ENCODE results near the gene CNP.

The CNP gene

DNA sequence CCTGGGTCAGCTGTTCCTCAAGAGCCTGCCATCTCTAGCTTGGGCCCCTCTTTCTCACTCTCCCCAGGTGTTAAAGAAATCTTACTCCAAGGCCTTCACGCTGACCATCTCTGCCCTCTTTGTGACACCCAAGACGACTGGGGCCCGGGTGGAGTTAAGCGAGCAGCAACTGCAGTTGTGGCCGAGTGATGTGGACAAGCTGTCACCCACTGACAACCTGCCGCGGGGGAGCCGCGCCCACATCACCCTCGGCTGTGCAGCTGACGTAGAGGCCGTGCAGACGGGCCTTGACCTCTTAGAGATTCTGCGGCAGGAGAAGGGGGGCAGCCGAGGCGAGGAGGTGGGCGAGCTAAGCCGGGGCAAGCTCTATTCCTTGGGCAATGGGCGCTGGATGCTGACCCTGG lies 6.8 kb downstream of the CNP start:
- no peak for DNase-seq (ENCODE audit: low read depth)

DNA sequence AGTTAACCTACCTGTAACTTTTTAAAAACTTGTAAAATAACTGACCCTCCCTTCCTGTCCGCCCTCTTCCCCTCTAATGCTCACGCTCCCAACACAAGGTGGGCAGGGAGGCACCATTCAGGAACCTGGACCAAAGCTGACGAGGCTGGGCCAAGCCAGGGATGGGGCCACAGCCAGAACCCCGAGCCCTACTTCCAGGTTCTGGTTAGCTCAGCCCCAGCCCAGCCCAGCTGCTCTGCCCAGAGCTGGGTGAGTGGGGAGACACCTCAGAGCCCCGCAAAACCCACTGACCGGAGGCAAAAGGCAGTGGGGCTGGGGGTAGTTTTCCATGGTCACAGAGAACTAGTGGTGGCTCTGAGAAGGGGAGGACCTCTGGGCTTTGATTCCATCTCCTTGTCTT lies 7.4 kb downstream of the CNP start:
- DNase-seq (ENCODE audit: low read depth): no peak

DNA sequence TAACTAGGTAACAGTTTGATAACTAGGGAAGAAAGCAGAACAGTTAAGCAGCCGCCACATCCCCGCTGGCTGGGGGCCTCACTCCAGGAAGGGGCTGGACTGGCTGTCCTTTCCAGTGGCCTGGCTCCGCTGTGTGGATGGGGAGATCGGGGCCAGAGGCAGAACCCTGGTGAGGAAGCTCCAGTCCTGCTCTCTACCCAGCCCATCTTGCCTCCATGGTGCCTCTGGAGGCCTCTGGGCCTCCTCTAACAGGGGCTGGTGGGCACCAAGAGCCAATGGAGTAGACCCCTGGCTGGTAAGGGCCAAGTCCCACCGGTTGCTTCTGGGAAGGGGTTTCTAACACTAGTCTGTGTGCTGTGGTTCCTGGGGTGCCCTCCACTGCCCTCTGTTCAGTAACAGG lies 8.1 kb downstream of the CNP start:
- no peak for DNase-seq (ENCODE audit: low read depth)

DNA sequence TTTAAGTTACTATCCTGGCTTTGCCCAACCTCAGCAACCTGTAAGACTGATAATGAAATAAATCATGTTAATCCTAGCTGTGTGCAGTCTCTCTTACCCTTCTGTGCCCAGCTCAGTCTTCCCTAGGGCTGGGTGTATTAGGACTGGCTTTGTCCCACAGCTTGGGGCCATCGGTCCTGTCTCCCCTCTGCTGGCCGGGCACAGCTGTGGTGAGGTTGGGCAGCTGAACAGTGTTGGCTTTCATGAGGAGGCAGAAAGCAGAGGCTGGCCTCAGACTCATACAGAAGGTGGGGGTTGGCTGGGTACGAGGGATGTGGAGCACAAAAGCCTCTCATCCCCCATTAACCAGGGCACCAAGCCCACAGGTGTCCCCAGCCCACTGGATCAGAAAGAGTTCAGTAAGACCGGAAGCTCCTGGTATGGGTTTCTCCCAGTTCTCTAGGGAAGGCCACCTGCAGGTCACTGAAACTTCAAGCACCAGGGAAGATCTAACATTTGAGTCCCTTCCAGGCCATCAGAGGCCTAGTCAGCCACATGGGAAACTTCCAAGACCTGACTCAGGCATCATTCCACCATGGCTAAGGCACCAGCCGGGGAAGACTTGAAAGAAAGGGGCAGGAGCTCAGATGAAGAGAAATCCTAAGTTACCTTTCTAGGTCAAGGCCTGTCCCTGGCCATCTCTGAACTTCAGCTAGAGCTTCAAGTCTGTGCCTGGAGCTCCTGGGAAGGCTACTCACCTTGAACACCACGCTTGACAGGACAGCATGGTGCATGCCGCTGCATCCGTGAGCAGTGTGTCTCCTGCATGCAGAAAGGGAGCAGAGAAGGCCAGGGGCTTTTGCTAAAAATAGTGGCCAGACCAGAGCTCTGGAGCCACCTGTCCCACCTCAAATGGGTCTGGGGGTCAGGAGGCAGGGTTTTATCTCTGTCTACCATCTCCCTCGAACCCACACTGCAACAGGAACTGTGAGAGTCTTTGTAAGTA lies 8.8 kb downstream of the CNP start:
- DNase-seq (ENCODE audit: low read depth): no peak

DNA sequence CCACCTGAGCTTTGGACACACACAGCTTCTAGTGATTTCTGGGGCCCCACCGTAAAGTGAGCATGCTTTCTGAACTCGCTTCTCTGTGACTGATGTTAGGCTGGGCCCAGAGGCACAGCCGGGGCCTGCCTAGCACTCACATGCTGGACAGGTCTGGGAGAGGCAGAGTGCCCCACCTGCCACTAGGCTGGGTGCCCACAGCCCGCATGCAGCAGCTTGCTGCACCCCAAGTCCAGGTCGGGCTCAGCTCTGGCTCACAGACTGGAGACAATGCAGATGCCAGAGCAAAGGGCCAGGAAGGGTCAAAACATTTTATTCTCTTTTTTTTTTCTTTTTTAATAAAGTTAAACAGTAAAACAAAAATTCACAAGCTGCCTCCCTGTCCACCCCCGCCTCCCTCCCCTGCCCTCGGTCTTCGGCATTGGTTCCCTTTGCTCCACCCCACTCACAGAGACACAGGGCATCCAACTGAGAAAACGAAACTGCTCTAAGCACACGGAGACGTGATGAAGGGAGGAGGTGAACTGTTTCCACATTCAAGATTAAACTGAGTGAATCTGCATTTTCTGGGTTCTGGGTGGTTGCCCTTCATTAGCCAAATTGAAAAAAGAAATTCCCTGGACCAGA lies 9.7 kb downstream of the CNP start:
- no peak for DNase-seq (ENCODE audit: low read depth)

DNA sequence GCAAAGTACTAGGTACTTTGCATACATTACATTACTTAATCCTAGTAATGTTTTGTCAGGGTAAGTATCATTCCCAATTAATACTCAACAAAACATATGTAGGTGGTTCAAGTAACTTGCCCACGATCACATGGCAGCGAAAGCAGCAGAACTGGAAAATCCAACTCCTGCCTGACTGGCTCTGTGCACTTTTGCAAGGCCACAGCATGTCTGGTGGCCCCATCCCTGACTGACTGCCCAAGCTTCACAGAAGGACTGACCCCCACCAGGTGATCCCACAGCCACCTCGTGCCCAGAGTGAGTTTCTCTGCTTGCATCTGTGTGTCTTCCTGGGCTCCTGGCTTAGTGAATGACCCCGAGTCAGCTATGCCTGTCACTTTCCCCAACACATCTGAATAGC lies 11.4 kb downstream of the CNP start:
- no peak for DNase-seq (ENCODE audit: low read depth)

DNA sequence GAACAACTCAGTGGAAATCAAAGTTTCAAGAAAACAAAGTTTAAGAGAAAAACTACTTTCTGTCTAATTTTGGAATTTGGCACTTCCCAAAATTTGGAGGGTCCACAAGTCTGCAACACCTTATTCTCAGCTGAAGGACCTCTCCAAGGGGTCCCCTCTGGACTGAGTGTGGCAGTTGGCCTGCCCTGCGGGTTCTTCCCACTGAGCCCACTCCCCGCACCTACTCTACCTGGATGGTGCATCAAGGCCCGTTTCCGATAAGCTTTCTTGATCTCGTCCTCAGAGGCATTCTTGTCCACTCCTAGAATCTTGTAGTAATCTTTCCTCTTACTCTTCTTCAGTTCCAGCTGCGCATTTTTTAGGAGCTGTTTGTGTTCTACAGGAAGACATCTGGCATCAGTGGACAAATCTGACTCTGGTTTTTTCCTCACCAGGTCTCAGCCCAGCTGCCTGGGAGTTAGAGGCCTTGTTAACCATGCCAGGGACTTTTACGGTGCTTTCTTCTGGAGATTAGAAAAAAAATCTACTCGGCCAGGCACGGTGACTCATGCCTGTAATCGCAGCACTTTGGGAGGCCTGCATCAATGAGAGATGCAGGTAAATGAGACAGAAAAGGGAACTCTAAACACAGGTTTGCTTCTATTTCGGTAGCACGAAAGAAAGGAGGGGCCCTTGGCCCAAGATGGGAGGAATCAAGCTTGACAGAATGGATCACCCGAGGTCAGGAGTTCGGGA lies 15.6 kb downstream of the CNP start:
- DNase-seq (ENCODE audit: low read depth): no peak

DNA sequence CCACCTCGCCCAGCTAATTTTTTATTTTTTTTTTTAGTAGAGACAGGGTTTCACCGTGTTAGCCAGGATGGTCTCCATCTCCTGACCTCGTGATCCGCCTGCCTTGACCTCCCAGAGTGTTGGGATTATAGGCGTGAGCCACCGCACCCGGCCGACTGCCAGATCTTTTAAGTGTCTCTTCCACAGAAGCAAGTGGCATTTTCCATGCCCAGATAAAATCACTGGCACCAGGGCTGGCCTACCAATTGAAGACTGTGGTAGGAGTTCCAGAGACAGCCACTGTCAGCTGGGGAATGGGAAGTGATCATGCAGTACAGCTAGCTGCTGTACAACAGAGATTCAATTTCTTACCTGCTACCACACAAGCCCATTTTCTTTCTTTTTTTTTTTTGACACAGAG lies 17.9 kb downstream of the CNP start:
- no peak for DNase-seq (ENCODE audit: low read depth)

DNA sequence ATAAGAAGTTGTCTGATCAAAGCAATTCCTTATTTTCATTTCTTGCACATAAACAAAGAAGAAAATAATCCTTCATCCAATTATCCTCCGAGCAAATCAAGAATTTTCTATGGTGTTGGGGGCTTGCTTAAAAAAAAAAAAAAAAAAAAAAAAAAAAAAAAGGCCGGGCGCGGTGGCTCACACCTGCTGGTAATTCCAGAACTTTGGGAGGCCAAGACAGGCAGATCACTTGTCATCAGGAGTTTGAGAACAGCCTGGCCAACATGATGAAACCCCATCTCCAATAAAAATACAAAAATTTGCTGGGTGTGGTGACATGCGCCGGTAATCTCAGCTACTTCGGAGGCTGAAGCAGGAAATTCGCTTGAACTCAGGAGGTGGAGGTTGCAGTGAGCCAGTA lies 19.3 kb downstream of the CNP start:
- no peak for DNase-seq (ENCODE audit: low read depth)

DNA sequence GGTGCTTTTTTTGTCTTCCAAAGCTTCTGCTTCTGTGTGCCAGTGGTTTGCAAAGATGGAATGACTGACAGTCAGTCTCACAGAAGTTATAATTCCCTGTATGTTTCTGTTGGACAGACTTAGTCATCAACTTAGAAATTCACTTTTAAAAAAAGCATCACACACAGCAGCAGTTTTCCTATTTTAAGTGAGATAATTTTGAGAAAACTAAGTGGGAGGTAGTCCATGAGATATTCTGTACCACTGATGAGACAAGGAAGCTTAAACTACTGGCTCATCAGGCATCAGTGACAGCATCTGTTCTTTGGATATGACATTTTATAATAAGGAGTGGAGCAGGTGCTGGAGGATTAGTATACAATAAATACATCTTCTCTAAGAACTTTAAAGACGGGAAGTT lies 20.0 kb downstream of the CNP start:
- DNase-seq (ENCODE audit: low read depth): no peak

DNA sequence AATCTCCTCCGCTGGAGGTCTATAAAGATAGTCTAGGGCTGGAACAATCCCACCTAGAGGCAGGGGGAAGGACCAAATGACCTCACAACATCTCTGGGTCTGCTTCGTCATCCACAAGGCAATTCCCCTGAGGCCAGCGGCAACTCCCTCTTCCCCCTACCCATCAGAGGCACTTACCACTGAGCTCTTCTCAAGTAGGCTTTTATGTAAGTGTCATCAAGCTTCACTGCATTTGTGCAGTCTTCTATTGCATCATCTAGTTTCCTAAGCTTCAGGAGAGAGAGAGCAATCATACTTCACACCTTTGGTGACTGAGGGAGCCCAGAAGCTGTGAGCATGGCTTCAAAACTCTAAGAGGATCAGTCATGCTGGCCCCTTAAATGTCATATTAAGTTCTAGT lies 21.0 kb downstream of the CNP start:
- no peak for DNase-seq (ENCODE audit: low read depth)

DNA sequence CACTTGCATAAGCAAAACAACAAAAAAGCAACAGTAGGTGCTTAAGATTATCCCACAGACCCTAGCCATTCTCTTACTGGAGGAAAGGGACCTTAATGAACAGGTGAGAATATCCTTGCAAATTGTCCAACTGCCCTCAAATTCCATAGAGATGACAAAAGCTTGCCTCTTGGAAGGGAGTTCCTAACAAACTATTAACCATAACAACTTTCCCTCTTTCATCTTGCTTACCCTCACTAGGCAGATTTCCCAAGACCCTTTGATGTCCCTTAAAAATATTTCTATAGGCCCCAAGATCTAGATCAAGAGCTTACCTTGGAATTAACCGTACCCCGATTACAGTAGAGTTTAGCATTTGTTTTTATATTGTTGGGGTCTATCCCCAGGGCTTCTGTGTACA lies 21.8 kb downstream of the CNP start:
- DNase-seq (ENCODE audit: low read depth): no peak

DNA sequence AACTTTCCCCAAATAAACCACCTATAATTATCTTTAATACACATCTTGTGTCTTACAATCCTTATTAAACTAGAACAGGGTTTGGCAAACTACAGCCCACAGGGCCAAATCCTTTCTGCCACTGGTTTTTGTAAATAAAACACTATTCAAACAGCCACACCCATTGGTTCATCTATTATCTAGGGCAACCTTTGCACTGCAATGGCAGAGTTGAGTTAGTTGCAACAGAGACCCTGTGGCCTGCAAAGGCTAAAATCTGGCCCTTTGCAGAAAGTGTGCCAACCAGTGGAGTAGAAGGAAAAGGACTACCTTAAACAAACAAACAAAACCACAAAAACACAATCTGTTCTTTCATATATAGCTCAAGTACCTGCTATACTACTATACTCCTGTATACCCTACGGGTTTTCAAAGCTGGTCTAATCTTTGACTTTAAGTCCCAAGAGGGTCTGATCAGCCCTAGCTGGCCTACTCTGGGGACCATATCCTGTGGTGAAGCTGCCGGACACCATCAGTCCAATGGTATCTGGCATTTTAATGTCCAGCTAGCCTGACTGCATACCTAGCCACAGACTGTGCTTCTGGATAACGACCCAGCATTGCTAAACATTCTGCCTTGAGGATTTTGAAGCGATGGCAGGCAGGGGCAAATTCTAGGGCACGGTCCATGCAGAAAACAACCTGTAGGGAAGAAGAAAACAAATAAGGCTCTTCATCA lies 23.3 kb downstream of the CNP start:
- DNase-seq (ENCODE audit: low read depth): no peak

DNA sequence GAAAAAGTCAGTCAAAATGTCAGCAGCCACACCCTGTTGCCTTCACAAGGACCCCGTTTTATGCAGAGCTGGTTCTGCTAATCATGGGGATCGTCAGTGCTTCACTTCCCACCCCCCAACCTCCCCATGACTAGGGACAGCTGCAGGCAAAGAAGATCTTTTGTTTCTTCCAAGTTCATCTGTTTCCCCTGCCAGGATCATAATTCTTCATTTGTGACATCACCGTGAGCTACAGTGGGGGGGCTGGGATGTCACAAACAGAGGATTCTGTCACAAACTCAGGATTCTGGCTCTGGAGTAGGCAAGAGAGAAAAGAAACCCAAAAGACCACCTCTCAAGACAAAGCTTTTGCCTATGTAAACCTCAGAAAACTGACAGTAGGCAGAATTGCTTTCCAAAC lies 26.0 kb downstream of the CNP start:
- no peak for DNase-seq (ENCODE audit: low read depth)

DNA sequence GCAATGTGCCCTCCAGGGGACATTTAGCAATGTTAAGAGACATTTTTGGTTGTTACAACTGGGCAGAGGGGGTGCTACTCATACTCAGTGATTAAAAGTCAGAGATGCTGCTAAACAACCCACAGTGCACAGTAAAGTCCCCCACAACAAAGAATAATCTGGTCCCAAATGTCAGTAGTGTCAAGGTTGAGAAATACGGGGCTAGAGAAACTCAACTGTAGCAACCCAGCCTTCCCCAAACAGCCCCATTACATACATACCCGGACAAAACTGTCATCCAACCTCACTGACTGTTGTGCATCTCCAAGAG lies 30.2 kb downstream of the CNP start:
- DNase-seq (ENCODE audit: low read depth): no peak

DNA sequence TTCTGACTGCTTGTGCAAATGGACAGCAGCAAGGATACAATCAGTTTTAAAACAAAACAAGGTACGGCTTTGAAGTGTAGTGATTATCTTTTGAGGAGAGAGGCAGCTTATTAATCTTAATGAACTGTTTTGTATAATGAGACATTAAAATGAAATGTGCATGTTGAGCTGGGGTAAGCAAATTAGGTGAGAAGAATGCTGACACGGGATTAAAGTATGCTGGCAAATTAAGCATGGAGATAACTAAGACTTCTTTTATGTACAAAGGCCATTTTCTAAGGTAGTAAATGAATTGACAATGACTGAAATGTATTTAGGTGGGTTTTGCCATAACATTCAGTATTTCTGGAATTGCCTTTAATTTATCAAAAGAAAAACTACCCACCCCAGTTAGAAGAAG lies 31.9 kb downstream of the CNP start:
- no peak for DNase-seq (ENCODE audit: low read depth)

DNA sequence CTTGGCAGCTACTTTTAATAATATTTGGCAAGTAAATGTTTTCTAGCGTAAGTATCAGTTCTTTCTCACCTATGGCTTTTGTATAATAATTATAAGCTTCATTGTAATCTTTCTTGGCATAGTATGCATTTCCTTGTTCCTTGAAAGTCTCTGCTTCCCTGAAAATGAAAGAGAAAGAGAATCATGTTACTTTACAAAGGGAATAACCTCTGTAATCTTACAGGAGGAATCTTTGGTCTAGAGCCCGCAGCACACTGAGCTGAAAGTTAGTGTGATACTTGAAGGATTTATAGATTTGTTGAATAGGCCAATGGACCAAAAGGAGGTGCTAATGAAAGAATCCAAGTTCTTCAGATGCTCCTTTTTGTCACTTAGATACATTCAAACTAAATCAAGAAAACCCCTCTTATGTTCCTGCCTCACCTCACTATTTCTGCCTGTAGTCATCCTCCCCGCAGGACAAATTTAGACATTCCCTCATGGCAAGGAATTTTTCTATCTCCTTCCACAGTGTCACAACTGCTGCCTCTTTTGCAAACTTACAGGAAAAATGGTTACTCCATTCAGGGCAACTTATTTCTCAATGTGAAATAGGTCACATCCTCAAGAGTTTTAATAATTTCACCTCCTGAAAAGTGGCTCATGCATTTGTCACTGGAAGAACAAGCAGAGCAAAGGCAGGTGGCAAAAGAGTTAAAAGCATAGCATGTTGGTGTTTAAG lies 34.0 kb downstream of the CNP start:
- DNase-seq (ENCODE audit: low read depth): no peak

DNA sequence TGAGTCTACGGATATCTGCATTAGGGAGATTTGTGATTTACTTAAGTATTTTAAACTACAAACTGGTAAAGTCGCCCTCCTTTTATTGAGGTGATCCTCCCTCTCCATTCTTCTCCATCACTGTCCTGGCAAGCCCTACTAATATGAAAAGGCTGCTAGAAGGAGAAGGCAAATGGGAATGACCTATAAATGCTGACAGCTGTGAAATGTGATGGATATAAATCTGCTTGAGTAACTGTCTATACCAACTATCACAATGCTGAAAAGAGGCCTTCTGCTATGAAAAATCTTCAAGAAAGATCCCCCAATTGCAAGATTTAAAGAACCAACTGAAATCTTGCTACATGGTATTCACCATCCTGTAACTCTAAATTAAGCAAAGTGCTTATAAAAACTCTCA lies 35.1 kb downstream of the CNP start:
- DNase-seq (ENCODE audit: low read depth): no peak

DNA sequence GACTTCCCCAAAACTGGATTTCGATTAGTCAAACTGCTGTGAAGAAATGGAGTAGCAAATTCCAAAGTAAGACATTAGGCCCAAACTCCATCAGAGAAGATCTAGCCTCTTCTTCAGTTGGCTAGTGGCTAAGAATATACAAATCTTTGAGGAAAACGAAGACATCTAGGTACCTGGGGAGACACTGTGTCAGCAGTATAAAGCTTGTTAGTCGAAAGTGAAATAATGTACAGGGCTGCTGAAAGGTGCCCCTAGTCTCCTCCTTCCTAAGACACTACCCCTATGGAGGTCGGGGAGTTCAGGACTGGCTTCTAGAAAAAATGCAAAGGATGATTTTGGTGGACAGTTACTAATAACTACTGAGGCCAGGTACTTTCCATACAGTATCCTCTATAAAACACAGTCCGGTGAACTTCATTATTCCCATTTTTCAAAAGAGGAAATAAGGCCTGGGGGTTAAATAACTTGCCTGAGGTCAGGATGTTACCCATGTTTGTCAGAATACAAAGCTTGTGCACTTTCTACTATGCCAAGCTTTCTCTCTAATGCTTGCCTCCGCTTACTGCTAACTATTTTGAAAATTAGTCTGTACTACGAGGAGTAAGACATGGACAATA lies 35.7 kb downstream of the CNP start:
- DNase-seq (ENCODE audit: low read depth): no peak

DNA sequence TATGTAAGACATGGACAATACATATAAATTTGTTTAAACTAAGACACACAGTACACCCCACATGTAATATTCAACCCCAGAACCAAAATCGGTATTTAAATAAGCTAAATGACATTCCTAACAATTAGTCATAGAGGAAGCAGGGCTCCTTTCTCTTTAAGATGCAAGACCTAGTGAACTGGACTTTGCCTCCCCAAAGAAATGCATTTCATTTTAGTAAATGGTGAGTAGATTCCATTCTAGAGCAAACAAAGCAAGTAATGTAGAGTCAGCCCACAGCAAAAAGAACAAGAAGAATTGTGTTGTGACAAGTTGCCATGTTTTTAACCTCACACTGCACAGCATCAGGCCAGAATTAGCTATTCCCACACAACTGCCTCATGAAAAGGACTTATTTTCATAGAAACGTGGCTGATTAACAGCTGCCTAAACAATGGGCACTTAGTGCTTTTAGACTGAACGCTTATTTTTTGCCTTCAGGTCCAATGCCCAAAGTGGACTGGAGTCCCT lies 36.3 kb downstream of the CNP start:
- DNase-seq (ENCODE audit: low read depth): no peak

DNA sequence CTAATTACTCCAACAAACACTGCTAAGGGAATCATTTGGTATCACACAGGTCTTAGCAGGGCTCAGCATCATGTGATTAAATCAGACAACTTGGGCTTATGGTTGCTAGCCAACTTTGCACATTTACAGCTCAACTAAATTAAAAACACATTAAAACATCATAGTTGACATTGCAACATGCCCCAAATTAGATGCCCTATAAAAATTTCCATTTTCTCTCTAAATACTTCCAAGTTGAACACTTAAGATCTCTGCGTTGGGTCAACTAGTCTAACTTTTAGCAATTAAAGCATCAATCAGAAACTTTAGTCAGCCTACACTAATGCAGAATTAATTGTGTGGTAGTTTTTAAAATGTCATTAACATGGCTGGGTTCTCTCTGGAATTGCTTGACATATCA lies 38.6 kb downstream of the CNP start:
- no peak for DNase-seq (ENCODE audit: low read depth)

Measured in stimulated activated CD8-positive, alpha-beta memory T cell treated with anti-CD3 and anti-CD28 coated beads, Interleukin-15, amount 100 ng/mL, for 24 hours (primary cell).